GM13977 (cell line): ENCODE measurements around the gene OR5D18.
"Not testable (repeated sequence)": the region's sequence is repeated elsewhere in the genome, so short reads cannot be mapped to it uniquely, and the experiment has no call there.

ENCODE experiments used
- DNase-seq: peaks from one replicate; pipeline ENCODE4 v3.0.0; 2012; ENCODE audit warnings: low spot score
- in situ Hi-C: fragments of 300-500 bp; cut with MboI; formaldehyde crosslinking; loops from one replicate; pipeline ENCODE4 v1.12.0; 2022; ENCODE audit warnings: low sequenced_read_pairs, low pct_unique_long_range_greater_than_20kb, mixed read lengths, inconsistent platforms; ENCODE audit not compliant: unreplicated experiment
- TF ChIP-seq, protein P1 (sequence below): IDR thresholded peaks from 2 replicates; pipeline ENCODE4 v1.5.1; 2012; ENCODE audit warnings: mild to moderate bottlenecking, control low read depth; ENCODE audit not compliant: insufficient read depth; ENCODE audit errors: extremely low read depth, missing control alignments

Gene OR5D18

GRCh38 chr11:55826919-55827318 is 7.5 kb downstream of the OR5D18 start, which contains the start of gene OR5L2:
OR5L2 (plus strand) TSS chr11:55827219; CDS start chr11:55827219, 0 bp downstream.
- in situ Hi-C loops = no loop called here
- TF ChIP-seq, protein P1, sequence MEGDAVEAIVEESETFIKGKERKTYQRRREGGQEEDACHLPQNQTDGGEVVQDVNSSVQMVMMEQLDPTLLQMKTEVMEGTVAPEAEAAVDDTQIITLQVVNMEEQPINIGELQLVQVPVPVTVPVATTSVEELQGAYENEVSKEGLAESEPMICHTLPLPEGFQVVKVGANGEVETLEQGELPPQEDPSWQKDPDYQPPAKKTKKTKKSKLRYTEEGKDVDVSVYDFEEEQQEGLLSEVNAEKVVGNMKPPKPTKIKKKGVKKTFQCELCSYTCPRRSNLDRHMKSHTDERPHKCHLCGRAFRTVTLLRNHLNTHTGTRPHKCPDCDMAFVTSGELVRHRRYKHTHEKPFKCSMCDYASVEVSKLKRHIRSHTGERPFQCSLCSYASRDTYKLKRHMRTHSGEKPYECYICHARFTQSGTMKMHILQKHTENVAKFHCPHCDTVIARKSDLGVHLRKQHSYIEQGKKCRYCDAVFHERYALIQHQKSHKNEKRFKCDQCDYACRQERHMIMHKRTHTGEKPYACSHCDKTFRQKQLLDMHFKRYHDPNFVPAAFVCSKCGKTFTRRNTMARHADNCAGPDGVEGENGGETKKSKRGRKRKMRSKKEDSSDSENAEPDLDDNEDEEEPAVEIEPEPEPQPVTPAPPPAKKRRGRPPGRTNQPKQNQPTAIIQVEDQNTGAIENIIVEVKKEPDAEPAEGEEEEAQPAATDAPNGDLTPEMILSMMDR = no peak
- no peak for DNase-seq

GRCh38 chr11:55838452-55838851 is 19.0 kb downstream of the OR5D18 start, which contains the start of gene OR5D16:
OR5D16 (plus strand) TSS chr11:55838752; CDS start chr11:55838752, 0 bp downstream.
- in situ Hi-C loops = no loop called here
- DNase-seq = no peak
- TF ChIP-seq, protein P1 = no peak

DNA sequence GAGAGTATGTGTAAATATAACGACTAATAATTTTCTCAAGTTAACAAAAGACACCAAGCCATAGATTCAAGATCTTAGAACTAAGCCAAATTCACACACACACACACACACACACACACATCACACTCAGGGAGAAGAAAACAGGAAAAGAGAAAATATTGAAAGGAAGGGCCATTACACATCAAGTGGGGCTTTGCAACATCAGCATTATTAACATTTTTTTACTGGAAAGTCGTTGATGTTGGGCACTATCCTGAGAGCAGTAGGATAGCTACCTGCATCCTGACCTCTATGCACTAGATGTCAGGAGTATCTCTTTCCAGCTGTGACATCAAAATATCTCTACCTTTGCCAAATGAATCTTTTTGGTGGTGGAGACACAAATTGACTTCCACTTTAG is 28.0 kb downstream of the OR5D18 start:
- DNase-seq = no peak
- in situ Hi-C loops = no loop called here
- TF ChIP-seq, protein P1 = no peak

DNA sequence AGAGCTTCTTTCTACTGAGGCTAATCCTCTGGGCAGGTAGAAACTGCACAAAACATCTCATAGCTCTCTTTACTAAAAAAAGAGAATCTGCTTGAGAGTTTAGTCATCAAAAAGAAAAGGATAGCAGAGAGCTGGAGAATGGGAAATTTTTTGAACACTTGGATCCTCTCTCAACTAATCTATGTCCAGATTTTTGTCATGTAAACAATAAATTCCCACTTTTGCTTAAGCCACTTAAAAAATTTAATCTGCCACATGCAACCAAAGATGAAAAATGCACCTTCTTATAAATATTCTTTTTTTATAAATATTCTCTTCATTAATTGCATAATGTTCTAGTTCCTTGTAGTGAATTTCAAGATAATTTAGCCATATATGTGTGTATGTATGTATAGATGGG is 29.6 kb downstream of the OR5D18 start:
- in situ Hi-C loops = no loop called here
- TF ChIP-seq, protein P1 = no peak
- no peak for DNase-seq

GRCh38 chr11:55852141-55852540 is 32.7 kb downstream of the OR5D18 start:
- no peak for DNase-seq
- in situ Hi-C loops = no loop called here
- TF ChIP-seq, protein P1 = no peak

- in situ Hi-C loops = no loop called here
- TF ChIP-seq, protein P1 = no peak
- DNase-seq = no peak
These were observed 35.3 kb downstream of the OR5D18 start for GRCh38 chr11:55854704-55855103.

DNA sequence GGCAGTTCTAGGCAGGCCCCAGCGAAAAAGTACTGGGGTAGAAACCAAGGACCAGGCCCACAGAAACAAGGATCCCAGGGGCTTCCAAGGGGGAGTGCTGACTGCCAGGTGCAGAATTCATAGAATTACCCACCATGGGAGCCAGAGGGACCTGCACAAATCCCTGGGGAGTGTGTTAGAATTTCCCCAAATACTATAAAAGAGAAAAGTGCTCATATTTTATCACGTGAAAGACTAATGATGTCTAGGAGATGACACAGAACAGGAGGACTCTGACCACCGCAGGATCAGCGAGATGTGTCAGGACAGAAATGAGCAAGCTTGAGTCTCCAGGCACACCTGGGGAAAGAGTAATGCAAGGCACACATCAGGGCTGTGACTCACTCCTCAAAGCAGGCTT is 47.9 kb downstream of the OR5D18 start:
- in situ Hi-C loops = not testable (repeated sequence)

More for the DNA sequence above, 47.9 kb downstream of the OR5D18 start:
- not testable (repeated sequence) for DNase-seq
